HEK293 (cell line): ENCODE measurements around the gene MTFR1L.

Experiments
- CTCF ChIA-PET: fragments of 350-600 bp; formaldehyde crosslinking; extraction: SDS; loops from one replicate; lab custom pipeline; 2021; ENCODE audit warnings: antibody characterized with exemption; lab: Yijun Ruan, JAX
- POLR2A ChIA-PET: fragments of 300-600 bp; formaldehyde crosslinking; extraction: SDS; loops from one replicate; lab custom pipeline; 2020; ENCODE audit warnings: antibody characterized with exemption, inconsistent platforms; lab: Yijun Ruan, JAX
- H3K27ac ChIP-seq: fragments of 200-500 bp; sonication (Bioruptor generic); 2 replicates; pipeline ENCODE4 v1.5.1; 2014; ENCODE audit warnings: low read depth, low read length, control low read depth, inconsistent platforms; ENCODE audit errors: extremely low read depth
- H3K36me3 ChIP-seq, 2 experiments: fragments of 200-500 bp in 1 of 2; sonication (Bioruptor generic) in 1 of 2; 1 replicate in 1 of 2; 2 replicates in 1 of 2; pipeline ENCODE4 v1.5.1; 2014 to 2017; ENCODE audit warnings: inconsistent platforms in 2 of 2, low read length in 2 of 2; ENCODE audit not compliant: control insufficient read depth in 2 of 2, insufficient read depth in 1 of 2
- H3K4me1 ChIP-seq: fragments of 200-500 bp; sonication (Bioruptor generic); 2 replicates; pipeline ENCODE4 v1.5.1; 2014; ENCODE audit warnings: mild to moderate bottlenecking, low read length, inconsistent platforms; ENCODE audit not compliant: control insufficient read depth, insufficient read depth
- H3K4me3 ChIP-seq: 2 replicates; pipeline ENCODE4 v1.5.1; 2011; ENCODE audit warnings: low read depth, mild to moderate bottlenecking, control low read depth, low read length, moderate library complexity
- H3K9me3 ChIP-seq: fragments of 200-500 bp; sonication (Bioruptor generic); 2 replicates; pipeline ENCODE4 v1.5.1; 2014; ENCODE audit warnings: low read depth, low read length, inconsistent platforms; ENCODE audit not compliant: control insufficient read depth, insufficient read depth
- EGR2 ChIP-seq: fragments of 450-650 bp; formaldehyde crosslinking; IDR thresholded peaks from 2 replicates; pipeline ENCODE4 v1.5.1; 2016; ENCODE audit warnings: low read depth, missing biosample characterization, missing genetic modification characterization
- KLF8 ChIP-seq: fragments of 450-650 bp; formaldehyde crosslinking; IDR thresholded peaks from 2 replicates; pipeline ENCODE4 v1.5.1; 2016; ENCODE audit warnings: missing biosample characterization, missing genetic modification characterization
- TRIM28 ChIP-seq: IDR thresholded peaks from 2 replicates; pipeline ENCODE4 v1.6.1; 2011; ENCODE audit warnings: low read length, control low read depth, borderline replicate concordance
- ZBTB17 ChIP-seq: fragments of 450-650 bp; formaldehyde crosslinking; IDR thresholded peaks from 2 replicates; pipeline ENCODE4 v1.5.1; 2016; ENCODE audit warnings: missing biosample characterization, missing genetic modification characterization
- ZFP69B ChIP-seq: fragments of 450-650 bp; formaldehyde crosslinking; IDR thresholded peaks from 2 replicates; pipeline ENCODE4 v1.5.1; 2016; ENCODE audit warnings: missing biosample characterization, missing genetic modification characterization
- ZNF10 ChIP-seq: fragments of 450-650 bp; formaldehyde crosslinking; IDR thresholded peaks from 2 replicates; pipeline ENCODE4 v1.5.1; 2017; ENCODE audit warnings: missing biosample characterization, missing genetic modification characterization
- ZNF132 ChIP-seq: fragments of 450-650 bp; formaldehyde crosslinking; IDR thresholded peaks from 2 replicates; pipeline ENCODE4 v1.5.1; 2017; ENCODE audit warnings: missing biosample characterization, missing genetic modification characterization, borderline replicate concordance
- ZNF138 ChIP-seq: fragments of 450-650 bp; formaldehyde crosslinking; IDR thresholded peaks from 2 replicates; pipeline ENCODE4 v1.5.1; 2016; ENCODE audit warnings: missing biosample characterization, missing genetic modification characterization, borderline replicate concordance
- ZNF184 ChIP-seq: fragments of 450-650 bp; IDR thresholded peaks from 2 replicates; pipeline ENCODE4 v1.5.1; 2018; ENCODE audit warnings: missing biosample characterization, mild to moderate bottlenecking, missing genetic modification characterization
- ZNF274 ChIP-seq, 2 experiments: fragments of 200-500 bp in 1 of 2; fragments of 450-650 bp in 1 of 2; sonication (Bioruptor generic) in 1 of 2; formaldehyde crosslinking in 1 of 2; IDR thresholded peaks; 2 replicates each; pipeline versions ENCODE4 v1.5.1 to v1.6.1; 2014 to 2016; ENCODE audit warnings: borderline replicate concordance in 1 of 2, inconsistent platforms in 1 of 2, low read length in 1 of 2, missing biosample characterization in 1 of 2, missing genetic modification characterization in 1 of 2
- ZNF302 ChIP-seq: fragments of 450-650 bp; formaldehyde crosslinking; IDR thresholded peaks from 2 replicates; pipeline ENCODE4 v1.5.1; 2016; ENCODE audit warnings: missing biosample characterization, missing genetic modification characterization, low read depth
- ZNF335 ChIP-seq: fragments of 450-650 bp; formaldehyde crosslinking; conservative IDR thresholded peaks from 2 replicates; pipeline ENCODE4 v1.5.1; 2016; ENCODE audit warnings: missing biosample characterization, missing genetic modification characterization
- ZNF426 ChIP-seq: fragments of 450-650 bp; formaldehyde crosslinking; IDR thresholded peaks from 2 replicates; pipeline ENCODE4 v1.5.1; 2017; ENCODE audit warnings: missing biosample characterization, missing genetic modification characterization, mild to moderate bottlenecking, inconsistent platforms, moderate library complexity
- ZNF48 ChIP-seq: fragments of 450-650 bp; formaldehyde crosslinking; IDR thresholded peaks from 2 replicates; pipeline ENCODE4 v1.5.1; 2016; ENCODE audit warnings: missing biosample characterization, missing genetic modification characterization
- ZNF501 ChIP-seq: fragments of 450-650 bp; formaldehyde crosslinking; IDR thresholded peaks from 2 replicates; pipeline ENCODE4 v1.5.1; 2016; ENCODE audit warnings: missing biosample characterization, missing genetic modification characterization
- ZNF654 ChIP-seq: fragments of 450-650 bp; formaldehyde crosslinking; IDR thresholded peaks from 2 replicates; pipeline ENCODE4 v1.5.1; 2016; ENCODE audit warnings: low read depth, missing biosample characterization, missing genetic modification characterization
- ZNF768 ChIP-seq: fragments of 450-650 bp; formaldehyde crosslinking; IDR thresholded peaks from 2 replicates; pipeline ENCODE4 v1.5.1; 2018; ENCODE audit warnings: missing biosample characterization, mild to moderate bottlenecking, missing genetic modification characterization
- ZNF785 ChIP-seq: fragments of 450-650 bp; formaldehyde crosslinking; IDR thresholded peaks from 2 replicates; pipeline ENCODE4 v1.5.1; 2016; ENCODE audit warnings: missing biosample characterization, missing genetic modification characterization
- ZSCAN30 ChIP-seq: fragments of 450-650 bp; IDR thresholded peaks from 2 replicates; pipeline ENCODE4 v1.5.1; 2018; ENCODE audit warnings: missing biosample characterization, mild to moderate bottlenecking, missing genetic modification characterization, moderate library complexity
- TF ChIP-seq, protein P1 (sequence below): fragments of 450-650 bp; formaldehyde crosslinking; IDR thresholded peaks from 2 replicates; pipeline ENCODE4 v1.5.1; 2016; ENCODE audit warnings: missing biosample characterization, missing genetic modification characterization
- TF ChIP-seq, protein P2 (sequence below): fragments of 450-650 bp; formaldehyde crosslinking; IDR thresholded peaks from 2 replicates; pipeline ENCODE4 v1.5.1; 2016; ENCODE audit warnings: missing biosample characterization, missing genetic modification characterization
- TF ChIP-seq, protein P3 (sequence below): fragments of 450-650 bp; formaldehyde crosslinking; IDR thresholded peaks from 2 replicates; pipeline ENCODE4; 2016; ENCODE audit warnings: missing biosample characterization, missing genetic modification characterization
- TF ChIP-seq, protein P4 (sequence below): fragments of 450-650 bp; formaldehyde crosslinking; IDR thresholded peaks from 2 replicates; pipeline ENCODE4 v1.5.1; 2016; ENCODE audit warnings: missing biosample characterization, missing genetic modification characterization, low read depth
- TF ChIP-seq, protein P5 (sequence below): fragments of 450-650 bp; formaldehyde crosslinking; IDR thresholded peaks from 2 replicates; pipeline ENCODE4 v1.5.0; 2017; ENCODE audit warnings: missing biosample characterization, missing genetic modification characterization, borderline replicate concordance

MTFR1L gene

GRCh38 chr1:25818569-25818968 is 1.2 kb upstream of the MTFR1L start (continued):
- no peak for TF ChIP-seq ZNF48 (tag by site-specific recombination)
- no peak for TF ChIP-seq ZNF785 (tag by site-specific recombination)
- no peak for TF ChIP-seq KLF8
- TF ChIP-seq ZNF768 (tag by site-specific recombination): no peak
- TF ChIP-seq ZNF654 (tag by site-specific recombination): no peak
- TF ChIP-seq, all 188 proteins: peak for 0

GRCh38 chr1:25820247-25821111 is 725 bp downstream of the MTFR1L start:
- CTCF ChIA-PET: interaction anchor here (0.5 to 1.5 kb wide), 3 partner anchors 23 to 75 kb away, joined by 4 read pairs; no protein-coding TSS in a partner anchor
- POLR2A ChIA-PET: interaction anchor here (0.8 to 2.9 kb wide), 7 partner anchors 8 to 573 kb away, joined by 3 to 7 read pairs (median 4); partner anchors contain the start of genes PAFAH2, PAQR7 and RSRP1
- Histone ChIP-seq H3K27ac (peak overlapping the region; percentile 55; the same call in 1 of the 2 replicates), H3K4me3 (peak overlapping the region; percentile 82), H3K9me3 (no peaks in the 10 kb centered on the region), H3K4me1 (peaks cover 6% of the 10 kb centered on the region; the same call in 1 of the 2 replicates), H3K36me3 (peaks cover 0 to 42% of the 10 kb centered on the region in 2 experiments; a peak in 1 of 3 replicates)
- TF ChIP-seq ZNF426 (tag by site-specific recombination) (no peak), ZNF132 (tag by site-specific recombination) (no peak), ZNF302 (tag by site-specific recombination) (no peak), ZNF335 (peak; percentile 75), EGR2 (no peak), TRIM28 (no peak), ZNF184 (tag by site-specific recombination) (no peak), ZSCAN30 (0 out of 2 replicates have a peak, but pooled peaks have one; percentile 41), ZNF10 (tag by site-specific recombination) (no peak), ZNF138 (no peak), ZFP69B (peak; percentile 93), ZBTB17 (tag by site-specific recombination) (peak; percentile 93), ZNF274 (IDR thresholded peaks at IDR 0.05; ENCODE audit: low read length) (no peak), ZNF274 (tag by site-specific recombination; IDR thresholded peaks at IDR 0.05; ENCODE audit: borderline replicate concordance) (no peak), ZNF501 (tag by site-specific recombination) (no peak)
- TF ChIP-seq, protein P1, sequence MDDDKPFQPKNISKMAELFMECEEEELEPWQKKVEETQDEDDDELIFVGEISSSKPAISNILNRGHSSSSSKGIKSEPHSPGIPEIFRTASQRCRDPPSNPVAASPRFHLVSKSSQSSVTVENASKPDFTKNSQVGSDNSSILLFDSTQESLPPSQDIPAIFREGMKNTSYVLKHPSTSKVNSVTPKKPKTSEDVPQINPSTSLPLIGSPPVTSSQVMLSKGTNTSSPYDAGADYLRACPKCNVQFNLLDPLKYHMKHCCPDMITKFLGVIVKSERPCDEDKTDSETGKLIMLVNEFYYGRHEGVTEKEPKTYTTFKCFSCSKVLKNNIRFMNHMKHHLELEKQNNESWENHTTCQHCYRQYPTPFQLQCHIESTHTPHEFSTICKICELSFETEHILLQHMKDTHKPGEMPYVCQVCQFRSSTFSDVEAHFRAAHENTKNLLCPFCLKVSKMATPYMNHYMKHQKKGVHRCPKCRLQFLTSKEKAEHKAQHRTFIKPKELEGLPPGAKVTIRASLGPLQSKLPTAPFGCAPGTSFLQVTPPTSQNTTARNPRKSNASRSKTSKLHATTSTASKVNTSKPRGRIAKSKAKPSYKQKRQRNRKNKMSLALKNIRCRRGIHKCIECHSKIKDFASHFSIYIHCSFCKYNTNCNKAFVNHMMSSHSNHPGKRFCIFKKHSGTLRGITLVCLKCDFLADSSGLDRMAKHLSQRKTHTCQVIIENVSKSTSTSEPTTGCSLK (tag by site-specific recombination): no peak
- TF ChIP-seq, protein P2, sequence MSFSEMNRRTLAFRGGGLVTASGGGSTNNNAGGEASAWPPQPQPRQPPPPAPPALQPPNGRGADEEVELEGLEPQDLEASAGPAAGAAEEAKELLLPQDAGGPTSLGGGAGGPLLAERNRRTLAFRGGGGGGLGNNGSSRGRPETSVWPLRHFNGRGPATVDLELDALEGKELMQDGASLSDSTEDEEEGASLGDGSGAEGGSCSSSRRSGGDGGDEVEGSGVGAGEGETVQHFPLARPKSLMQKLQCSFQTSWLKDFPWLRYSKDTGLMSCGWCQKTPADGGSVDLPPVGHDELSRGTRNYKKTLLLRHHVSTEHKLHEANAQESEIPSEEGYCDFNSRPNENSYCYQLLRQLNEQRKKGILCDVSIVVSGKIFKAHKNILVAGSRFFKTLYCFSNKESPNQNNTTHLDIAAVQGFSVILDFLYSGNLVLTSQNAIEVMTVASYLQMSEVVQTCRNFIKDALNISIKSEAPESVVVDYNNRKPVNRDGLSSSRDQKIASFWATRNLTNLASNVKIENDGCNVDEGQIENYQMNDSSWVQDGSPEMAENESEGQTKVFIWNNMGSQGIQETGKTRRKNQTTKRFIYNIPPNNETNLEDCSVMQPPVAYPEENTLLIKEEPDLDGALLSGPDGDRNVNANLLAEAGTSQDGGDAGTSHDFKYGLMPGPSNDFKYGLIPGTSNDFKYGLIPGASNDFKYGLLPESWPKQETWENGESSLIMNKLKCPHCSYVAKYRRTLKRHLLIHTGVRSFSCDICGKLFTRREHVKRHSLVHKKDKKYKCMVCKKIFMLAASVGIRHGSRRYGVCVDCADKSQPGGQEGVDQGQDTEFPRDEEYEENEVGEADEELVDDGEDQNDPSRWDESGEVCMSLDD (tag by site-specific recombination): no peak
- TF ChIP-seq, protein P3, sequence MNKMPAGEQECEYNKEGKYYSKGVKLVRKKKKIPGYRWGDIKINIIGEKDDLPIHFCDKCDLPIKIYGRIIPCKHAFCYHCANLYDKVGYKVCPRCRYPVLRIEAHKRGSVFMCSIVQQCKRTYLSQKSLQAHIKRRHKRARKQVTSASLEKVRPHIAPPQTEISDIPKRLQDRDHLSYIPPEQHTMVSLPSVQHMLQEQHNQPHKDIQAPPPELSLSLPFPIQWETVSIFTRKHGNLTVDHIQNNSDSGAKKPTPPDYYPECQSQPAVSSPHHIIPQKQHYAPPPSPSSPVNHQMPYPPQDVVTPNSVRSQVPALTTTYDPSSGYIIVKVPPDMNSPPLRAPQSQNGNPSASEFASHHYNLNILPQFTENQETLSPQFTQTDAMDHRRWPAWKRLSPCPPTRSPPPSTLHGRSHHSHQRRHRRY (tag by site-specific recombination): 0 out of 2 replicates have a peak, but pooled peaks have one; percentile 2
- TF ChIP-seq, protein P4, sequence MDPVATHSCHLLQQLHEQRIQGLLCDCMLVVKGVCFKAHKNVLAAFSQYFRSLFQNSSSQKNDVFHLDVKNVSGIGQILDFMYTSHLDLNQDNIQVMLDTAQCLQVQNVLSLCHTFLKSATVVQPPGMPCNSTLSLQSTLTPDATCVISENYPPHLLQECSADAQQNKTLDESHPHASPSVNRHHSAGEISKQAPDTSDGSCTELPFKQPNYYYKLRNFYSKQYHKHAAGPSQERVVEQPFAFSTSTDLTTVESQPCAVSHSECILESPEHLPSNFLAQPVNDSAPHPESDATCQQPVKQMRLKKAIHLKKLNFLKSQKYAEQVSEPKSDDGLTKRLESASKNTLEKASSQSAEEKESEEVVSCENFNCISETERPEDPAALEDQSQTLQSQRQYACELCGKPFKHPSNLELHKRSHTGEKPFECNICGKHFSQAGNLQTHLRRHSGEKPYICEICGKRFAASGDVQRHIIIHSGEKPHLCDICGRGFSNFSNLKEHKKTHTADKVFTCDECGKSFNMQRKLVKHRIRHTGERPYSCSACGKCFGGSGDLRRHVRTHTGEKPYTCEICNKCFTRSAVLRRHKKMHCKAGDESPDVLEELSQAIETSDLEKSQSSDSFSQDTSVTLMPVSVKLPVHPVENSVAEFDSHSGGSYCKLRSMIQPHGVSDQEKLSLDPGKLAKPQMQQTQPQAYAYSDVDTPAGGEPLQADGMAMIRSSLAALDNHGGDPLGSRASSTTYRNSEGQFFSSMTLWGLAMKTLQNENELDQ (tag by site-specific recombination): no peak
- TF ChIP-seq, protein P5, sequence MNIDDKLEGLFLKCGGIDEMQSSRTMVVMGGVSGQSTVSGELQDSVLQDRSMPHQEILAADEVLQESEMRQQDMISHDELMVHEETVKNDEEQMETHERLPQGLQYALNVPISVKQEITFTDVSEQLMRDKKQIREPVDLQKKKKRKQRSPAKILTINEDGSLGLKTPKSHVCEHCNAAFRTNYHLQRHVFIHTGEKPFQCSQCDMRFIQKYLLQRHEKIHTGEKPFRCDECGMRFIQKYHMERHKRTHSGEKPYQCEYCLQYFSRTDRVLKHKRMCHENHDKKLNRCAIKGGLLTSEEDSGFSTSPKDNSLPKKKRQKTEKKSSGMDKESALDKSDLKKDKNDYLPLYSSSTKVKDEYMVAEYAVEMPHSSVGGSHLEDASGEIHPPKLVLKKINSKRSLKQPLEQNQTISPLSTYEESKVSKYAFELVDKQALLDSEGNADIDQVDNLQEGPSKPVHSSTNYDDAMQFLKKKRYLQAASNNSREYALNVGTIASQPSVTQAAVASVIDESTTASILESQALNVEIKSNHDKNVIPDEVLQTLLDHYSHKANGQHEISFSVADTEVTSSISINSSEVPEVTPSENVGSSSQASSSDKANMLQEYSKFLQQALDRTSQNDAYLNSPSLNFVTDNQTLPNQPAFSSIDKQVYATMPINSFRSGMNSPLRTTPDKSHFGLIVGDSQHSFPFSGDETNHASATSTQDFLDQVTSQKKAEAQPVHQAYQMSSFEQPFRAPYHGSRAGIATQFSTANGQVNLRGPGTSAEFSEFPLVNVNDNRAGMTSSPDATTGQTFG (tag by site-specific recombination): no peak
